Heart left ventricle (tissue), 13 donors: ENCODE results near the gene SLC6A9.

Source experiments
- CTCF ChIP-seq, 12 donors: fragments of 200-600 bp; sonication (generic) in 4 of 12; IDR thresholded peaks; one replicate each; pipeline versions ENCODE4 v1.5.0 to v1.8.0; 2018 to 2022; ENCODE audit warnings: antibody characterized with exemption in 12 of 12, mild to moderate bottlenecking in 5 of 12
- POLR2A ChIP-seq, 2 donors: fragments of 450-650 bp; IDR thresholded peaks; one replicate each; pipeline ENCODE4 v1.6.1; 2017; ENCODE audit warnings: antibody characterized with exemption in 2 of 2, mild to moderate bottlenecking in 2 of 2, moderate library complexity in 2 of 2
- donor health status: ischemic (EF 13 %, LVEDD 7.1; RV severe dilation, severe dysfunction).
- donor health status: DM: no; HTN: yes; CAD: no.
- donor health status: DM: no; HTN: no; CAD: no.
- donor health status: ischemic (EF 25% LVEDD 6.9; RV normal size, moderate dysfunction).
- donor health status: ischemic (EF 25% LVEDD 5.7; RV mildly dilated, moderate dysfunction).
- donor health status: ischemic (EF 35%, LVEDD 5.7; RV mildly dilated, moderate dysfunction).
- donor health status: nonischemic (EF 11% LVEDD 7.7; RV severe dilation, severe dysfunction).
- donor health status: DM: yes; HTN: yes; CAD: no.
- donor health status: PGD.
- donor health status: ischemic (EF 29% LVEDD 5.4; RV normal size, mild dysfunction).
- donor health status: nonischemic (EF 23%, LVEDD 6.1; RV moderate dilation, normal function).

GRCh38 chr1:44021156-44021555 is 10.1 kb downstream of the SLC6A9 start:
- TF ChIP-seq CTCF (IDR thresholded peaks at IDR 0.05) (no peak), POLR2A (IDR thresholded peaks at IDR 0.05) (no peak)
